OCI-LY7 (cell line): Measurements from ENCODE around the gene MRPS26. TPM values are rescaled to one million over a fixed set of nuclear protein-coding genes. Genes with fewer than 3 reads are reported as not detected.

ENCODE experiments used
- BruUV-seq: library from RNA; stranded (reverse); fragments of 400-500 nt; replicated peaks from 2 replicates; lab custom pipeline; 2021; lab: Mats Ljungman, UMichigan
- CTCF ChIA-PET: fragments of 300-600 bp; sonication (Branson Sonifier 250); formaldehyde crosslinking; loops from one replicate; lab custom pipeline; 2022; ENCODE audit warnings: antibody characterized with exemption; ENCODE audit not compliant: unreplicated experiment; lab: Charles Lee
- POLR2A ChIA-PET: fragments of 300-600 bp; sonication (Branson Sonifier 250); formaldehyde crosslinking; loops from one replicate; lab custom pipeline; 2022; ENCODE audit warnings: antibody characterized with exemption; lab: Charles Lee
- DNase-seq: peaks from one replicate; pipeline ENCODE4 v3.0.0-alpha.2; 2015; ENCODE audit warnings: low spot score
- H2AFZ ChIP-seq: fragments of 200-600 bp; sonication (generic), shearing (Covaris generic); 2 replicates; pipeline ENCODE4 v1.6.1; 2014; ENCODE audit warnings: mild to moderate bottlenecking, antibody characterized with exemption, low read length, moderate library complexity
- H3K27ac ChIP-seq: fragments of 200-600 bp; sonication (generic); 2 replicates; pipeline ENCODE4 v1.5.1; 2014; ENCODE audit warnings: mixed run types, low read depth, mild to moderate bottlenecking, moderate library complexity, low read length, inconsistent platforms; ENCODE audit not compliant: poor library complexity, severe bottlenecking
- H3K36me3 ChIP-seq: fragments of 200-600 bp; sonication (generic); 2 replicates; pipeline ENCODE4 v1.6.1; 2014; ENCODE audit warnings: mild to moderate bottlenecking, antibody characterized with exemption, low read length, moderate library complexity, mixed read lengths; ENCODE audit not compliant: insufficient read depth
- H3K4me1 ChIP-seq: fragments of 200-600 bp; sonication (generic); 2 replicates; pipeline ENCODE4 v1.5.1; 2014; ENCODE audit warnings: mild to moderate bottlenecking, low read length; ENCODE audit not compliant: insufficient read depth, poor library complexity, severe bottlenecking
- H3K4me2 ChIP-seq: fragments of 200-600 bp; sonication (generic); 2 replicates; pipeline ENCODE4 v1.6.1; 2014; ENCODE audit warnings: mild to moderate bottlenecking, low read length
- H3K4me3 ChIP-seq: fragments of 200-600 bp; sonication (generic); 2 replicates; pipeline ENCODE4 v1.5.1; 2014; ENCODE audit warnings: mild to moderate bottlenecking, low read depth, low read length; ENCODE audit not compliant: poor library complexity, severe bottlenecking
- H3K79me2 ChIP-seq: fragments of 200-600 bp; sonication (generic); 2 replicates; pipeline ENCODE4 v1.6.1; 2016; ENCODE audit warnings: low read depth, mild to moderate bottlenecking, low read length, moderate library complexity, mixed read lengths; ENCODE audit not compliant: insufficient read depth
- H3K9me2 ChIP-seq: fragments of 200-600 bp; sonication (generic); 2 replicates; pipeline ENCODE4 v1.6.1; 2016; ENCODE audit warnings: mild to moderate bottlenecking, low read length, mixed read lengths; ENCODE audit not compliant: insufficient read depth
- H3K9me3 ChIP-seq: fragments of 200-600 bp; sonication (generic); 2 replicates; pipeline ENCODE4 v1.6.1; 2014; ENCODE audit warnings: mild to moderate bottlenecking, mixed run types, low read length, mixed read lengths
- H4K20me1 ChIP-seq: fragments of 200-600 bp; sonication (generic); 2 replicates; pipeline ENCODE4 v1.6.1; 2014; ENCODE audit warnings: mild to moderate bottlenecking, antibody characterized with exemption, low read length, moderate library complexity, mixed read lengths; ENCODE audit not compliant: insufficient read depth
- CTCF ChIP-seq: fragments of 200-600 bp; sonication (generic); conservative IDR thresholded peaks from 2 replicates; pipeline ENCODE4 v1.5.1; 2014; ENCODE audit warnings: mild to moderate bottlenecking, antibody characterized with exemption, low read length, moderate library complexity, mixed read lengths
- EZH2phosphoT487 ChIP-seq: fragments of 200-600 bp; sonication (generic); IDR thresholded peaks from 2 replicates; pipeline ENCODE4 v1.6.1; 2018; ENCODE audit warnings: low read depth, borderline replicate concordance, mild to moderate bottlenecking, mixed run types, antibody characterized with exemption, low read length, moderate library complexity, mixed read lengths
- intact Hi-C: fragments of 100-400 bp; cut with micrococcal nuclease; formaldehyde crosslinking; loops from one replicate; pipeline ENCODE4 v1.10.0; 2022; ENCODE audit not compliant: unreplicated experiment
- total RNA-seq, 2 experiments: library from RNA; depleted of rRNA in 1 of 2; stranded (reverse); fragments of >200 nt in 1 of 2; shearing (Covaris generic) in 1 of 2; gene quantifications; 2 replicates each; pipeline ENCODE4 v1.2.3, GENCODE V29; 2014 to 2022

The MRPS26 gene
- total RNA-seq, 2 experiments from 2014 or later, result 73.2 to 78.1 TPM

DNA sequence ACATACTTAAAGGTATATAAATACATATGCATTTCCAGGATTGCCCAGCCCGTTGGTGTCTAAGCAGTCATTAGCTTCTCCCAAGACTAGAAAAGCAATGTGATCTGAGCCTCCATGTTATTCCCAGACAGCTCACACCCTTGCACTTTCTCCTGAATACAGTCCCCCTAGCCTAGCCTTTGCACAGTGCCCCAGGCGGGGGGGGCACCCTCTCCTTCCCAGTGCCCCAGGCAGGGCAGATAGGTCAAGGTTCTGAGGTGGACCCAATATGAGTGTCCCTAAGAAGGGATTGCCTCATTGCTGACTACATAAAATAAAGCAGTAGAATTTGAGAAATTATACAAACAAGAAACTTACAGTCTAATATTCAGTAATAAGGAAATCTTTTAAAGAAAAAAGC is 17.9 kb upstream of the MRPS26 start:
- Histone ChIP-seq H3K4me2 (no peak overlapping the region), H3K9me3 (no peaks in the 10 kb centered on the region), H3K4me3 (no peak overlapping the region), H3K4me1 (no peaks in the 10 kb centered on the region), H3K36me3 (peaks cover 54% of the 10 kb centered on the region), H3K9me2 (no peaks in the 10 kb centered on the region), H4K20me1 (no peaks in the 10 kb centered on the region), H3K79me2 (no peaks in the 10 kb centered on the region), H2AFZ (no peak overlapping the region), H3K27ac (no peak overlapping the region)
- CTCF ChIA-PET, result no interaction called here
- POLR2A ChIA-PET, result no interaction called here
- intact Hi-C loops, result no loop called here
- BruUV-seq, result no TSS peak
- DNase-seq, result no peak
- no peak for TF ChIP-seq CTCF
- TF ChIP-seq EZH2phosphoT487, result no peak

GRCh38 chr20:3031524-3032147 is 14.2 kb upstream of the MRPS26 start:
- intact Hi-C loops, result no loop called here
- TF ChIP-seq EZH2phosphoT487, result no peak
- TF ChIP-seq CTCF, result no peak
- Histone ChIP-seq H3K79me2 (no peaks in the 10 kb centered on the region), H3K9me3 (no peaks in the 10 kb centered on the region), H3K9me2 (no peaks in the 10 kb centered on the region), H2AFZ (no peak overlapping the region), H3K4me3 (no peak overlapping the region), H3K4me1 (no peaks in the 10 kb centered on the region), H4K20me1 (no peaks in the 10 kb centered on the region), H3K4me2 (no peak overlapping the region), H3K36me3 (peaks cover 64% of the 10 kb centered on the region), H3K27ac (no peak overlapping the region)
- ChIA-PET CTCF (no interaction called here), POLR2A (no interaction called here)
- BruUV-seq, result no TSS peak
- no peak for DNase-seq

DNA sequence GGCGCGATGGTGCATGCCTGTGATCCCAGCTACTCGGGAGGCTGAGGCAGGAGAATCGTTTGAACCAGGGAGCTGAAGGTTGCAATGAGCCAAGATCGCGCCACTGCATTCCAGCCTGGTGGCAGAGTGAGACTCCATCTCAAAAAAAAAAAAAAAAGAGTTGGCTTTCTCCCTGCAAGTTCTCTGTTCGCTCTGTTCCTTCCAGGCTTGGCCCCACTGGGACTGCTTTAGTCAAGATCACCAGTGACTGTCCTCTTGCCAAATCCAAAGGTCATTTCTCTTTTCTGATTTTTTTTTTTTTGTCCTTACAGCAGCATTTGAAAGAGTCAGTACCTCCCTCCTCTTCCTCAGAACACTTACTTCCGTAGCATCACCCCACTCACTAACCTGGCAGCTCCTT is 13.2 kb upstream of the MRPS26 start:
- BruUV-seq, result no TSS peak
- POLR2A ChIA-PET, result interaction anchor here (0.6 kb wide), 1 partner anchor 14 kb away, joined by 3 read pairs; no protein-coding TSS in a partner anchor
- H2AFZ ChIP-seq, result no peak overlapping the region
- H3K27ac ChIP-seq, result no peak overlapping the region
- CTCF ChIA-PET, result no interaction called here
- intact Hi-C loops, result no loop called here
- no peak for DNase-seq
- H3K9me2 ChIP-seq, result no peaks in the 10 kb centered on the region
- no peaks in the 10 kb centered on the region for H3K4me1 ChIP-seq
- peaks cover 64% of the 10 kb centered on the region for H3K36me3 ChIP-seq
- no peak overlapping the region for H3K4me3 ChIP-seq
- no peak overlapping the region for H3K4me2 ChIP-seq
- TF ChIP-seq CTCF, result no peak
- no peak for TF ChIP-seq EZH2phosphoT487
- H3K9me3 ChIP-seq, result no peaks in the 10 kb centered on the region
- no peaks in the 10 kb centered on the region for H3K79me2 ChIP-seq
- no peaks in the 10 kb centered on the region for H4K20me1 ChIP-seq
